ENCODE results near the gene VPREB1. TPM values are rescaled to one million over a fixed set of nuclear protein-coding genes. Genes with fewer than 3 reads are reported as not detected.
A peak's percentile ranks its signal among the peaks of the same experiment; 100 is the strongest.
"Not testable (repeated sequence)": the region's sequence is repeated elsewhere in the genome, so short reads cannot be mapped to it uniquely, and the experiment has no call there.

VPREB1 gene
- total and polyA plus RNA-seq, 4 donors = 0.40 TPM; not detected in 3

GRCh38 chr22:22200569-22201184 lies 43.9 kb upstream of the VPREB1 start:
- whole genome bisulfite sequencing (ENCODE audit: insufficient coverage) = 53% methylated on average over 4 of the region's 4 CpGs
- Histone ChIP-seq H3K27ac (ENCODE audit: low read depth, low read length) (no peak overlapping the region), H3K27me3 (ENCODE audit: control insufficient read depth, insufficient read depth, low read length) (peaks cover 36% of the 10 kb centered on the region)

DNA sequence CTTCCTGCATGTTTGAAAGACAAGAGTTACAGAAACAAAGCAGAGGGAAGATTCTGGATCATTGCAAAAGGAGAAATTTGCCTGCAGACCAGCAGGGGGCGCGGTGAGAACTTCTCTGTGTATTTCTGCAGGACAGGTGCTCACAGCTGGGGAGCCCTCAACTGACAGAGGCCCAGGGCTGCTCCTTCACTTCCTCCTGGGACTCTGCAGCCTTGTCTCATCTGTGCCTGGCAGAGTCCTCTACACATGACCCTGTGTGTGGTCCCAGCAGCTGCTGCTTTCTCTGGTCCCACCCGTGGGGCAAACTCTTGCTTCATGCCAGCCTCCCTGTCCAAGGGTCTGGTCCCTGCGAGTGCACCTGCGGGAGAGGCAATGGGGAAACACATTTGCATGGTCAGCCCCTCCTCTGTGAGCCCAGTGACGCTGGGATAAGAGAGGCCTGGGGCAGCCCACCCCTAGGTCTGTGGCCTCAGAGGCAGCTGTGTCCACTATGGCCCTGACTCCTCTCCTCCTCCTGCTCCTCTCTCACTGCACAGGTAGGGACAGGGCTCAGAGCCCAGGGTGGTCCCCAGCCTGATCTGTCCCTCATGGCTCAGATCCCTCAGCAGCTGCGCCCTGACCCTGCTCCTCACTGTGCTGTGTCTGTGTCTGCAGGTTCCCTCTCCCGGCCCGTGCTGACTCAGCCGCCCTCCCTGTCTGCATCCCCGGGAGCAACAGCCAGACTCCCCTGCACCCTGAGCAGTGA lies 43.2 kb upstream of the VPREB1 start:
- Histone ChIP-seq H3K4me3 (ENCODE audit: low read depth, low read length) (no peak overlapping the region), H3K27ac (ENCODE audit: low read depth, low read length) (no peak overlapping the region), H3K27me3 (ENCODE audit: control insufficient read depth, insufficient read depth, low read length) (peaks cover 40% of the 10 kb centered on the region), H3K4me1 (ENCODE audit: control insufficient read depth, insufficient read depth, low read length) (no peaks in the 10 kb centered on the region), H3K9me3 (ENCODE audit: control insufficient read depth, insufficient read depth, low read length) (no peaks in the 10 kb centered on the region), H3K36me3 (ENCODE audit: control insufficient read depth, insufficient read depth, low read length) (no peaks in the 10 kb centered on the region)
- 51% methylated on average over 9 of the region's 11 CpGs for WGBS (ENCODE audit: insufficient coverage)
- DNase-seq (ENCODE audit: low read depth in 4 of 6, low spot score in 6 of 6) = peak in 2 of 6 donors; percentile 18 to 56

More at GRCh38 chr22:22200569-22201184, 43.9 kb upstream of the VPREB1 start:
- Histone ChIP-seq H3K36me3 (ENCODE audit: control insufficient read depth, insufficient read depth, low read length) (no peaks in the 10 kb centered on the region), H3K4me3 (ENCODE audit: low read depth, low read length) (no peak overlapping the region), H3K9me3 (ENCODE audit: control insufficient read depth, insufficient read depth, low read length) (no peaks in the 10 kb centered on the region), H3K4me1 (ENCODE audit: control insufficient read depth, insufficient read depth, low read length) (no peaks in the 10 kb centered on the region)
- no peak for DNase-seq (ENCODE audit: low read depth in 4 of 6, low spot score in 6 of 6)

- peaks cover 42% of the 10 kb centered on the region for H3K27me3 ChIP-seq (ENCODE audit: control insufficient read depth, insufficient read depth, low read length)
- H3K36me3 ChIP-seq (ENCODE audit: control insufficient read depth, insufficient read depth, low read length) = no peaks in the 10 kb centered on the region
- 65% methylated on average over 2 of the region's 6 CpGs for WGBS (ENCODE audit: insufficient coverage)
- H3K27ac ChIP-seq (ENCODE audit: low read depth, low read length) = no peak overlapping the region
- DNase-seq (ENCODE audit: low read depth in 4 of 6, low spot score in 6 of 6) = no peak
- H3K9me3 ChIP-seq (ENCODE audit: control insufficient read depth, insufficient read depth, low read length) = no peaks in the 10 kb centered on the region
- no peak overlapping the region for H3K4me3 ChIP-seq (ENCODE audit: low read depth, low read length)
- no peaks in the 10 kb centered on the region for H3K4me1 ChIP-seq (ENCODE audit: control insufficient read depth, insufficient read depth, low read length)
These were observed 42.6 kb upstream of the VPREB1 start for GRCh38 chr22:22201930-22202343.

DNA sequence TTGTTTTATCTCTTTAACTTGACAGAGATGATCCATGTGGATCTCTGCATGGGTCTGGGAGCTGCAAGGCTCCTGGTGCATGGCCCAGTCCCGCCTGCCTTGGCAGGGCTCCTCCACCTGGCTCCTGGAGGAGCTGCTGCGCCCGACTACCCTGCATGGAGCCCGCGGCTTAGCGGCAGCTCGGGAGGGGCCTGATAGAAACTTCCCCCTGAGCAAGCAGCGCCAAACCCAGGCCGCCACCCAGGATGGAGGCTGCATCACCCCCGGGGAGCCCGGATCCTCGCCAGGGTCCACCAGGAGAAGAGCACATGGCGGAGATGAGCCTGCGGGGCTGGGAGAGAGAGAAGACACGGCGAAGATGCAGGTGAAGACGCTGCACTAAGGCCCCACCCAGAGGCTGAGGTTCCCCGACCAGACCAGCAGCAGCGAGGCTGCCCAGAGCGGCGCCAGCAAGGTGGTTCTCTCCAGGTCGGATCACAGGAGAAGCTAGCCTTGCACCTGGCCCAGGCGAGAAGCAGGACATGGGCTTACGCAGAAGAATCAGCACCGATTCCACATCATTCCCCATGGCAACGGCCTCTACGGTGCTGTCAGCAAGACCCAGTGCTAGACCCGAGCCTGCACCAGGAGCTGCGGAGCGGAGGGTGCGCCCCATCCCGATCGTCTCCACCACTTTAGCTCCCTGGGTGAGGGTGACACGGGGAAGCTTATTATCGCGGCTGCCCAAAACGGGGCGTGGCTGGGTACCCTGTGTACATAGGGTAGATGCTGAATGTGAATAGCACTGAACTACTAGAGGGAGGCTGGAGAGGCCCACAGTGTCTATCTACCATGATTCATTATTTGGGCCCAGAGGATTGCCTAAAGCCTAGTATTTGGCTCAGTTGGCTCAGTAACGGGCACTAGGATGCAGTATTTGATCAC lies 41.3 kb upstream of the VPREB1 start:
- DNase-seq (ENCODE audit: low read depth in 4 of 6, low spot score in 6 of 6) = no peak
- H3K4me3 ChIP-seq (ENCODE audit: low read depth, low read length) = no peak overlapping the region
- no peaks in the 10 kb centered on the region for H3K36me3 ChIP-seq (ENCODE audit: control insufficient read depth, insufficient read depth, low read length)
- 56% methylated on average over 38 of the region's 39 CpGs for WGBS (ENCODE audit: insufficient coverage)
- H3K27me3 ChIP-seq (ENCODE audit: control insufficient read depth, insufficient read depth, low read length) = peaks cover 38% of the 10 kb centered on the region
- no peaks in the 10 kb centered on the region for H3K4me1 ChIP-seq (ENCODE audit: control insufficient read depth, insufficient read depth, low read length)
- H3K27ac ChIP-seq (ENCODE audit: low read depth, low read length) = no peak overlapping the region
- H3K9me3 ChIP-seq (ENCODE audit: control insufficient read depth, insufficient read depth, low read length) = no peaks in the 10 kb centered on the region

DNA sequence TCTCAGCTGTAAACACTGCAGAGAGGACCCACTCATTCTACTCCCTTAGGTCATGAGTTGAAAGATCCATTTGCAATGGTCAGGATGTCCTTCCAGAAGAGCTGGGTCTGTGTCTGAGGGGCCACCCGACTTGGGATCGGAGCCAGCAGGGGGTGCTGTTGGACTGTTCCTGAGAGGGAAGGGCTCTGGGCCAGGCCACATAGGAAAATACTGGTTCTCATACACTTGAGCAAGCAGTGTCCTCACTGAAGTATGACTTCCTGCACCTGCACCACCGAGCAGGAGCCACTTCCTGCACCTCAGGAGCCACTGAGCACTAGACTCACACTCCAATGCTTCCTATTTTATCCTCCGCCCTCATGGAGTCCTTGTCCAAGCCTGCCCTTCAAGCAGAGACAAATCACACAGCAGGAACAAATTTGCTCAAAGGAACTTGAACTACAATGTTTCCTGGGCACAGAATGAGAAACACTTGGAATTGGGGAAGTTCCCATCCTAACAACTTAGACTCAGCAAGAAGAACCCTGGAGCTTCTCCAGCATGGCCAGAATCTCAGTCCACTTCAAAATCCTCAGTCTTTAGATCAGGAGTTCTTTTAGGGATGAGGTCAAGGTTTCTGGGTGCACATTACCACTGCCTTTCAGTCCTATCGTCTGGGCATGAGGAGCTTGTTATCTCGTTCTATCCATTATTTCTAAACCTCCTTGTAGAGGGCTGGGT lies 36.6 kb upstream of the VPREB1 start:
- peak in 5 of 6 donors; percentile 4 to 51 (median 15) for DNase-seq (ENCODE audit: low read depth in 4 of 6, low spot score in 6 of 6)
- H3K27ac ChIP-seq (ENCODE audit: low read depth, low read length) = no peak overlapping the region
- no peaks in the 10 kb centered on the region for H3K4me1 ChIP-seq (ENCODE audit: control insufficient read depth, insufficient read depth, low read length)
- no peaks in the 10 kb centered on the region for H3K36me3 ChIP-seq (ENCODE audit: control insufficient read depth, insufficient read depth, low read length)
- no peaks in the 10 kb centered on the region for H3K9me3 ChIP-seq (ENCODE audit: control insufficient read depth, insufficient read depth, low read length)
- H3K4me3 ChIP-seq (ENCODE audit: low read depth, low read length) = no peak overlapping the region
- 25% methylated on average over 4 of the region's 6 CpGs for WGBS (ENCODE audit: insufficient coverage)
- H3K27me3 ChIP-seq (ENCODE audit: control insufficient read depth, insufficient read depth, low read length) = peaks cover 21% of the 10 kb centered on the region

DNA sequence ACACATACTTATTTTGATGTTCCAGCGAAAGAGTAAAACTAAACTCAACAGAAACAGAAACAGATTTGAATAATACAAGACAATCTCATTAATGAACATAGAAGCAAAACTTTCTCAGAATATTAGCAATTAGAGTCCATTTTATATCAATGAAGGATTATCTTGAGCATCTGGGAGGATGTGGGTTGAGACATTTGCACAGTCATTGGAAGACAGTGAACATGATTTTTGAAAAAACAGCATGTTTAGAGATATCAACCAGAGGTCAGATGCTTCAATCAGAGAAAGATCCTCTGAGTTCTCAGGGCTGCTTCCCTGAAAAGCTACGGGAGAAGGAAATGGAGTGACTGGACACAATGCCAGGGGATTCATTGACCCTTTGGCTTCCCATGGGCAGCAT lies 35.9 kb upstream of the VPREB1 start:
- Histone ChIP-seq H3K9me3 (ENCODE audit: control insufficient read depth, insufficient read depth, low read length) (no peaks in the 10 kb centered on the region), H3K27me3 (ENCODE audit: control insufficient read depth, insufficient read depth, low read length) (peaks cover 19% of the 10 kb centered on the region), H3K27ac (ENCODE audit: low read depth, low read length) (no peak overlapping the region), H3K4me3 (ENCODE audit: low read depth, low read length) (no peak overlapping the region), H3K36me3 (ENCODE audit: control insufficient read depth, insufficient read depth, low read length) (no peaks in the 10 kb centered on the region), H3K4me1 (ENCODE audit: control insufficient read depth, insufficient read depth, low read length) (no peaks in the 10 kb centered on the region)
- no peak for DNase-seq (ENCODE audit: low read depth in 4 of 6, low spot score in 6 of 6)
- WGBS (ENCODE audit: insufficient coverage) = 83% methylated on average over 1 of the region's 2 CpGs

DNA sequence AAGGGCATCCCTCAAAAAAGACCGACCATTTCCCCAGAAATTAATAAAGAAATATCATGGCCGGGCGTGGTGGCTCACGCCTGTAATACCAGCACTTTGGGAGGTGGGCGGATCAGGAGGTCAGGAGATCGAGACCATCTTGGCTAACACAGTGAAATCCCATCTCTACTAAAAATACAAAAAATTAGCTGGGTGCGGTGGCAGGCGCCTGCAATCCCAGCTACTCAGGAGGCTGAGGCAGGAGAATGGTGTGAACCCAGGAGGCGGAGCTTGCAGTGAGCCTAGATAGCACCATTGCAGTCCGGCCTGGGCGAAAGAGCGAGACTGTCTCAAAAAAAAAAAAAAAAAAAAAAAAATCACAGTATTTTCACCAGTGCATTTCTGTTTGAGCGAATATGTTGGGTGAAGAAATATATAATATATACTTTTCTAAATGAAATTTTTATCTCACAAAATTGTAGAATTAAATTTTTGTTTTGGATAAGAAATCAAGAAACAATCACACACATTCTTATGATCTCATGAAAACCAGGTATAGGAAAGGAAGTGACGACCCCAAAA lies 35.4 kb upstream of the VPREB1 start:
- H3K4me1 ChIP-seq (ENCODE audit: control insufficient read depth, insufficient read depth, low read length); H3K36me3 ChIP-seq (ENCODE audit: control insufficient read depth, insufficient read depth, low read length); H3K4me3 ChIP-seq (ENCODE audit: low read depth, low read length); H3K9me3 ChIP-seq (ENCODE audit: control insufficient read depth, insufficient read depth, low read length); H3K27ac ChIP-seq (ENCODE audit: low read depth, low read length); DNase-seq (ENCODE audit: low read depth in 4 of 6, low spot score in 6 of 6): not testable (repeated sequence)
- no CpG with 5 or more reads among the region's 14 CpGs for WGBS (ENCODE audit: insufficient coverage)
- H3K27me3 ChIP-seq (ENCODE audit: control insufficient read depth, insufficient read depth, low read length) = peaks cover 19% of the 10 kb centered on the region

GRCh38 chr22:22210375-22210774 lies 34.2 kb upstream of the VPREB1 start:
- Histone ChIP-seq H3K36me3 (ENCODE audit: control insufficient read depth, insufficient read depth, low read length) (no peaks in the 10 kb centered on the region), H3K9me3 (ENCODE audit: control insufficient read depth, insufficient read depth, low read length) (no peaks in the 10 kb centered on the region), H3K4me1 (ENCODE audit: control insufficient read depth, insufficient read depth, low read length) (peaks cover 4% of the 10 kb centered on the region), H3K27me3 (ENCODE audit: control insufficient read depth, insufficient read depth, low read length) (peaks cover 19% of the 10 kb centered on the region), H3K27ac (ENCODE audit: low read depth, low read length) (no peak overlapping the region), H3K4me3 (ENCODE audit: low read depth, low read length) (no peak overlapping the region)
- DNase-seq (ENCODE audit: low read depth in 4 of 6, low spot score in 6 of 6) = no peak
- WGBS (ENCODE audit: insufficient coverage) = 66% methylated on average over 3 of the region's 4 CpGs
